Activated T-cell treated with anti-CD3 and anti-CD28 coated beads for 48 hours (primary cell): ENCODE data around the gene GABPB1.

ENCODE experiments used
- DNase-seq: peaks from one replicate; pipeline ENCODE4 v3.0.0-alpha.2; 2020; ENCODE audit warnings: low read depth

The GABPB1 gene

DNA sequence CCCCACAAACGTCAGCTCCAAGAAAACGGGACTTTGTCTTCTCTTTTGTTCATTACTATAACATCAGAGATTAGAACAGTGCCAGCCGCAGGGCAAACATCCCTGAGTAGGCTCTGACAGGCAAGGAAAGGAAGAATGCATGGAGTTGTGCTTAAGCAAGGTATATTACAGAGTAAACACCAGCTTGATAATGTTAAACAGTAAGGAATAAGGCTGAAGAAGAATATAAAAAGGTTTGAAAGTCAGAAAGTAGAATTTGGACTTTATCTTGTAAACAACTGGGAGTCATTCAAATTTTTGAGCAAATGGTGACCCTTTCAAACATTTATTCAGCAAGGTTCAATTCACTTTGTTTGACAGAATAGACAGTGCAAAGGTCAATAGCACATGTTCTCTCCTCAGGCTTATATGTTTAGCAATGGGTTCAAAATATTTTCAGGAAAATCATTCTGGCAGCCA lies 11.0 kb downstream of the GABPB1 start:
- DNase-seq: no peak

DNA sequence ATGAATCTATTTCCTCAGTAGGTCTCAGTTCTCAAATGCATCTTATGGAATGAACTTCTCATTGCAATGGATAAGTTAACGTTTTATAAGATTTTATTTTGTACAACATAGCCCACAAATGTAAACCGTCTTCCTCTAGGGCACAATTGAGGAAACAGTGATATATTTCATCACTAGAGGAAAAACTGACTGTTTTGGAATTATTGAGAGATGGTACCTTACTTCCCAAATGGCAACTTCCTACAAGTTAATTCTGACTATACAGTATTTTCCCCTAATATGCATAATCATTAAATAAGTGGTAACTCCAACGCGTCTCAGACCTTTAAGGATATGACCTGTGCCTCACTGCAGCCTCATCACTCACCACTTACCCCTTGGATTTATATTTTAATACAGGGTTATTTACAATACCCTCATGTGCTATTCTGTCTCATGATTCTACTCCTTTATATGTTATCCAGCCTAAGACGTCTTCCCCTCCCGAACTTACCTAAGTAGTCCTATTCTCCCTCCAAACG lies 13.3 kb downstream of the GABPB1 start:
- no peak for DNase-seq

DNA sequence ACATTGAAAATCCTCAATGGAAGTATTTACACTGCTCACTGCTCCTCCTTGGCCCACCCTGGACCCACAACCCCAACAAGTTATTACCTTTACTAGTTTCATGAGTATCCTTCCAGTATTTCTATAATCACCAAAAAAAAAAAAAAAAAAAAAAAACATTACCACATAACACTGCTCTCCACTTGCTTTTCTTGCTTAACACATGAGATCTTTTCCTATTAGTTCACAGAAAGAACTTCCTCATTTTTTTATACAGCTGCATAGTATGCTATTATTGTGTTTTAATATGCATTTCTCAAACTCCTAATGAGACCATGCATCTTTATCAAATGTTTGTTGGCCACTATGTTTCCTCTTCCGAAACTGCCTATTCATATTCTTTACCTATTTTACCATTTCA lies 14.6 kb downstream of the GABPB1 start:
- DNase-seq: no peak

DNA sequence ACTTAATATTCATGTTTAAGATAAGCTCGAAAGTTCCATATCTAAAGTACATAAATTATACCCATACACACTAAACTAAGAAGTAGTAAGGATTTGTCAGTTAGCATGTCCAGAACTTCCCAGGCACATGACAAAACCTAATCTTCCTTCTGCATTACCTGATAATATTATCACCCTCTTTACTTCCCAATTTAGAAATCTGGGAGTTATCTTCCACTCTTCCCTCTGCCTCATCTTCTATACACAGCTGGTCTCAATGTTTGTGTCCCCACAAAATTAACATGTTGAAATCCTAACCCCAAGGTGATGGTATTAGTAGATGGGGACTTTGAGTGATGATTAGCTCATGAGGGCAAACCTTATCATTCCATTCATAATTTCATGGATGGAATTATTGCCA lies 15.3 kb downstream of the GABPB1 start:
- DNase-seq: no peak

DNA sequence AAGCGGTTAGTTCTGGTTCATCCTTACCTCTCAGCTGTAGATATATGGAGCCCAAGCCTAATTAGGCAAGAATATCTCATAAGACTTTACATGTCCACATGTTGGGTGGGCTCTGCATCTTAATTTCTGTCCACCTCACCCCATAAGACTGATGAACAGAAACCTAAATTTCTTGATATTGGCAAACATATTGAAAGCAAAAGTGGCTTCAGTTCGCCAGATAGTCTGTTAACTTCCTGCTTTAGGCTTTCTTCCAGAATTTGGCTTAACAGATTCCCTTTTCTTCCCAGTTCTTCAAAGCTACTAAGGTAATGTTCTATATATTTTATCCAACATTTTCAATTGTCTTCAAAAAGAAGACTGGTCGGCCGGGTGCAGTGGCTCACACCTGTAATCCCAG lies 19.7 kb downstream of the GABPB1 start:
- no peak for DNase-seq

DNA sequence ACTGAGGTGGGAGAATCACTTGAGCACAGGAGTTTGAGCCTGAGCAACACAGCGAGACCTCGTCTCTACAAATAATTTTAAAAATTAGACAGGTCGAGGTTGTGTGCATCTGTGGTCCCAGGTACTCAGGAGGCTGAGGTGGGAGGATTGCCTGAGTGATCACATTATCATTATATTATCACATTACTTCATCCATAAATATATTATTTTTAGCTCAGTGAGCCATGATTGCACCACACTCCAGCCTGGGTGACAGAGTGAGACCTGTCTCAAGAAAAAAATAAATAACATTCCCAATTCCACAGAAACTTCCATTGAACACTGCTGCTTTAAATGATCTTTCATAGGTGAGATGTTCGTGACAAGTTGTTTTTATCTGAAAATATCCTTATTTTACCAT lies 21.8 kb downstream of the GABPB1 start:
- no peak for DNase-seq

DNA sequence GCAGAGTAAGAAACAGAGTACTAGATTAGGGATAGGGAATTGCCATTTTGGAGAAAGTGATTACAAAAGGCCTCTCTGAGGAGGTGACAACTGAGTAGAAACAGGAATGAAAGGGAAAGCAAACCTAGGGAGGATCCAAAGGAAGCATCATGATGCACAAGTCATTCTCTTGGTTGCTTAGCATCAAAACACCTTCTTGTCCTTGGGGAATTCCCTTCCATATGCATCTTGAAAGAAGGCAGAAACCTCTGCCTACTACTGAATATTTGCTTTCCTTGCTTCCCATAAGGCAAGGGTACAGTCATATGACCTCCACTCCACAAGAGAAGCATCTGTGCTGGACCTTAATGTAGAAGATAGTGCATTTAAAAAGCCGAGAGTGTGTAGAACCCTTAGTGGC lies 24.1 kb downstream of the GABPB1 start:
- DNase-seq: no peak

DNA sequence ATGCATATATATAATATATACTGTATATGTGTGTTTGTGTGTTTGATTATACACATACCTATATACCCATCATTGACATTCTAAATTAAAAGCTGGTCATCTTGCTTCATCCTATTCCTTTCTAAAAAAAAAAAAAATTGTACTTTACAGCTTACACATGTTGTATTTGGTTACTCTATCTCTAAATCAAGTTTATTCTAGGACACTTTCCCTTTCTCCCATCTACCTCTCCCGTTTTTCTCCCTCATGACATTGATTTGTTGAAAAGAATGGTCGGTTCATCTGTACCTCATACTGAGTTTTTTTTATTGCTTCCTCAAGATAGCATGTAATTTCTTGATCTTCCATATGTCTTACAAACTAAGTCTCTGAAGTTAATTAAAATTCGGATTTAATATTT lies 26.9 kb downstream of the GABPB1 start:
- no peak for DNase-seq

DNA sequence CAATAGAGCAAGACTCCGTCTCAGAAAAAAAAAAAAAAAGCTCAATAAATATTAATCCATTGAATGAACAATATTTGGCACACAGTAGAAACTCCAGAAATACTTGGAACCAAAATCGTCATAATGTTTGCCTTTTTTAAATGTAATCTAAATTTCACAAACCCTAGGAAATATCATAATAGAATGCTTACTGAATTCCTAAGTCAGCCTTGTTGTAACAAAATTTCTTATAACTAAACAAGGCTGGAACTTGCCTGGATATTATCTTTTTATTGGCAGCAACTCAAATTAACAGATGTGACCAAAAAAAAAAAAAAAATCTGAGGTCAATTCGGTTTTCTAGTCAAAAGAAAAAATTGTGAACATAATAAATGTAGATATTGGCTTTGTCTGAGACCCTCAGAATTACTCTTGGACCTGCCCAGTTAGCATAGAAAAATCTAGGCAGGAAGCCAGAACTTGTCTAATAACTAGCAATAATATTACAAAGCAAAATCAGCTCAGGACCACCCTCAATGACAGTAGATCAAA lies 33.3 kb downstream of the GABPB1 start:
- no peak for DNase-seq

DNA sequence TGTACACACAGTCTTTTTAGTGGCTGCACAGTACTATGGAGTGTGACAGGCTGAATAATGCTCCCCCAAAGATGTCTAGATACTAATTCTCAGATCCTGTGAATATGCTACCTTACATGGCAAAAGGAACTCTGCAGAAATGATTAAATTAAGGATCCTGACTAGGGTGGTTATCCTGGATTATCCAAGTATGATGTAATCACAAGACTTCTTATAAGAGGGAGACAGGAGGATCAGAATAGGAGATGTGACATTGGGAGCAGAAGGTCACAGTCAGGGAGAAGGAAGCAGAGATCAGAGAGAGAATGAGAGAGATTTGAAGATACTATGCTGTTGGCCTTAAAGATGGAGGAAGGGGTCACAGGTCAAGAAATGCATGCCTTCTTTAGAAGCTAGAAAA lies 34.5 kb downstream of the GABPB1 start:
- no peak for DNase-seq

DNA sequence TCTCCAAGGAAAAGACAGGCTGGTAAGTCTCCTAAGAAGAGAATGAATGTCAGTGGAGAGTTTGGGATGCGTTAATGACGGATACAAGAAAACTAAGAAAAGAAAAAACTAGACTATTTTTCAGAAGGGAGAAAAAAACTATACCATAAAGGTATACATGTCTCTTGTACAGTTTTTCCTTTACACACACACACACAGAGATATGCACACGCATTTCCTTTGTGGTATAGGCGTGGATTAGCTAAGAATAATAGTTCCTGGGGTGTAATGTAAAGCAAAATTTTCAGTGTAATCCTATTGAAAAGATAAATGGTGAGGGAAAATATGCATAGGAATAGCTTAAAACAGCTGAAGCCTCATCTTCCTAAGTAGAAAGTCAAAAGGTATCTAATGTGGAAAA lies 36.3 kb downstream of the GABPB1 start:
- no peak for DNase-seq

DNA sequence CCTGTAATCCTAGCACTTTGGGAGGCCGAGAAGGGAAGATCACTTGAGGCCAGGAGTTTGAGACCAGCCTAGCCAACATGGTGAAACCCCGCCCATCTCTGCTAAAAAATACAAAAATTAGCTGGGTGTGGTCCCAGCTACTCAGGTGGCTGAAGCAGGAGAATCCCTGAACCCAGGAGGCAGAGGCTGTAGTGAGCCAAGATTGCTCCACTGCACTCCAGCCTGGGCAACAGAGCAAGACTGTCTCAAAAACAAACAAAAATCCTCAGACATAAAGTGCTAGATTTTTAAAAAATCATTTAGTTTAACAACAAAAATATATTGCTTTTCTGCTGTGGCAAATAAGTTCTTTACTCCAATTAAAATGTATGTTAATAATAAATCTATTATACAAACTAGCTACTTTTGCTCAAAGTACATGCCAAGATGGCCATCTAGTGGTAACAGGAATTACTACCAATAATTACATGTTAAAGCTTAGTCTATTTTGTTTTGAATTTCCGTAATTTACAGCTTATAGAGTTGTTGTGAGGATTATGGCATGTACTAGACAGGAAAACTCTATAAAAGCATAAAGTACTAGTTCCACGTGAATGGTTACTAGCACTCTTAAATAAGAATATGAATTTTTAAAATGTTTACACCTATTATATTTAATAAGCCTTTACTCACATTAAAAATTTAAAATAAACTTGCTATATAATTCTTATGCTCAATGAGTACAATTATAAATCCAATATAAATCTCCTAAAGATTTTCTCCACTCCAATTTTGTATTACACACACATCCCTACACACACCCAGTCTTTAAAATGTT lies 39.0 kb downstream of the GABPB1 start:
- DNase-seq: no peak

DNA sequence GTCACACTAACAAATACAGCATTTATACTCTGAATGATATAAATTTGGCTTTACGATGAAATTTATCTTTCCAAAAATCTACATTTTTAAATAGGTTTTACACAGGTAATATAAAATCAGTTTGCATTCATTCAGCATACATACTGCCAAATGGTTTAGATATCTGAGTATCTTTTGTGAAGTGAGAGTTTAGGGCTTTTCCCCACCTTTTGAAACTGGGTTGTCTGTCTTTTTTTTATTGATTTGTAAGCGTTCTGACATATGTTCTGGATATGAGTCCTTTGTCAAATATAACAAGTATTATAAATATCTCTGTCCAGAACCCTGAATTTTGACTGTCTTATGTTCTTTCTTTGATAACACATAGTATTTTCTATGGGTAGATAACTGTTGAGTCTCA lies 42.4 kb downstream of the GABPB1 start:
- no peak for DNase-seq

DNA sequence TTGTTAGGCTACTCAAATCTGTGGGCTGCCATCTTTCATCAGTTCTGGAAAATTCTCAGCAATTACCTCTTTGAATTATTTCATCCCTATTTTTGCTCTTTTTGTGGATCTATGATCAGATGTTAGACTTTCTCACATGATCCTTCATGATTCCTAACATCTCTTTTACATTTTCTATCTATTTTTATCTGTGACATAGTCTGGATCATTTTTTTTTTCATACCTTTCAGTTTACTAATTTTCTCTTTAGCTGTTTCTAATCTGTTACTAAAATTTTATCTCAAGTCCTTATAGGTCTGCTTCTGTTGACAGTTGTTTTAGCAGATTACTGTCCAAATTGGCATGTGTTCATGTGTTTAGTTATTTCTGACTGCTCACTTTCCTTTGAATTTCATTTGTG lies 47.2 kb downstream of the GABPB1 start:
- DNase-seq: no peak

DNA sequence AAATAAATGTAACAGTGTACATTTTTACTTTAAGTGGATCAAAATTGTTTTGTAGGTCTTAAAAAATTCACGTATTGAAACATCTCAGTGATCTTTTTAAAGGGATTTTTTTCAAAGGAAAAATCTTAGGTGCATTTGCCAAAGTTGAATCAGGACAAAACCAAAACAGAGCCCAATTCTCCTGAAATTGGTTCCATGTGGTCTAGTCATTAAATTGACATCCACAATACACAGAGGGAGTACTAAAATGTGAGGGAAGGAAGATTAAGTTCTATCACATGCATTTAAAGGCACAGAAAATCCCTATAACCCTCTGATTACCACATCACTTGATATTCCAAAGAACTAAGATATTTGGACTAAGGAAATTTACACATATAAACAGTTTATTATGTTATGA lies 50.2 kb downstream of the GABPB1 start:
- DNase-seq: no peak

DNA sequence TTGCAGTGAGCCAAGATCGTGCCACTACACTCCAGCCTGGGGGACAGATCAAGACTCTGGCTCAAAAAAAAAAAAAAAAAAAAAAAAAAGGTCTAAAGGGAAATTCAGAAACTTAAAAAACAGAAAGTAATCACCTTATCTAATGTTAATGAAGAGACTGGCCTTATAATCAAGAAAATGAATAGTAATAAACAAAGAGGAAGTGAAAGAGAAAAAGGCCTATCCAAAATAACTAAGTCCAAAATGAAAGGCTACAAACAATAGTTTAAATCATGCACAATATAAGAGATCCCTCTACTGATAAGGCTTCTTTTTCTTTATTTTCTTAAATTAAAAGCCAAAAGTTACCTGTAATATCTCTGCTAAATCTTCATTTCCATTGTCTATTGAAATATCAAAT lies 52.4 kb downstream of the GABPB1 start:
- no peak for DNase-seq

DNA sequence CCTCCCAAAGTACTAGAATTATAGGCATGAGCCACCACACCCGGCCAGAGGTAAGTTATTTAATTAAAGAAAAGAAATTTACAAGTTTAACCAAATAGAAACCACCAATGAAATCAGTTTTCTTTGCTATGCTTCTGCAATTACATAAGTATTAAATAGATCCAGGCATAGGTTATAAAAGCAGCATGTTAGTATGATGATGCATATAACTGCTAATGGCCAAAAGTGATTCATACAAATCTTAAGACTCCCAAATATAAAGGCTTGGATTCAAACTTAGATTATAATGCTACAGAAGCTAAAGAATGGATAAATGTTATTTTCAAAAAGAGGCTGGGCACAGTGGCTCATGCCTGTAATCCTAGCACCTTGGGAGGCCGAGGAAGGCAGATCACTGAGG lies 56.7 kb downstream of the GABPB1 start:
- no peak for DNase-seq

DNA sequence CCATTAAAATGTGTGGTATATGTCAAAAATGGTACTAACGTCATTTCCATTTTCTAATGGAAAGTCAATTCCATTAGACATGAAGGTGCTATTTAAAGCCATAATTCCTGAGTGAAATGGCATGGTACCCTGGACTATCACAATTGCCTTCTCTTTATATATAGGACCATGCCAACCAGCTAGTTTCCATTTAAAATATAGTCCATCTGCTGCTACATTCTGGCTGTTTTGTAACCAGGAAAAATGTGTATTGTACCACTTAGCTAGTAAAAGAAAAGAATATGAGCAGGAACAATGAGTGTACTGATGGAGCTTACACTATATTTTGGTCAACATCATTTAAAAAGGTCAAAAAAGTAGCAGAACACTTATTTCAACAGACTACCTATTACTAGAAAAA lies 59.0 kb downstream of the GABPB1 start:
- no peak for DNase-seq

DNA sequence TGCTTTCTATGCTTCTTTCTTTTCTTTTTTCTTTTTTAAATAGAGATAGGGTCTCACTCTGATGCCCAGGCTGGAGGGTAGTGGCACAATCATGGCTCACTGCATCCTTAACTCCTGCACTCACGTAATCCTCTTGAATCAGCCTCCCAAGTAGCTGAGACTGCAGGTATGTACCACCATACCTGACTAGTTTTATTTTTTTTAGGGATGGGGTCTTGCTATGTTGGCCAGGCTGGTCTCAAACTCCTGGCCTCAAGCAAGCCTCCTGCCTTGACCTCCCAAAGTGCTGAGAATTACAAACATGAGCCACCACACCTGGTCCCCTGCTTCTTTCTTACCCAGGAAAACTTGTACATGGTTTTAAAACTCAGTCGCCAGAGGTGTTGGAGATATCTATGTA lies 65.2 kb downstream of the GABPB1 start:
- no peak for DNase-seq

DNA sequence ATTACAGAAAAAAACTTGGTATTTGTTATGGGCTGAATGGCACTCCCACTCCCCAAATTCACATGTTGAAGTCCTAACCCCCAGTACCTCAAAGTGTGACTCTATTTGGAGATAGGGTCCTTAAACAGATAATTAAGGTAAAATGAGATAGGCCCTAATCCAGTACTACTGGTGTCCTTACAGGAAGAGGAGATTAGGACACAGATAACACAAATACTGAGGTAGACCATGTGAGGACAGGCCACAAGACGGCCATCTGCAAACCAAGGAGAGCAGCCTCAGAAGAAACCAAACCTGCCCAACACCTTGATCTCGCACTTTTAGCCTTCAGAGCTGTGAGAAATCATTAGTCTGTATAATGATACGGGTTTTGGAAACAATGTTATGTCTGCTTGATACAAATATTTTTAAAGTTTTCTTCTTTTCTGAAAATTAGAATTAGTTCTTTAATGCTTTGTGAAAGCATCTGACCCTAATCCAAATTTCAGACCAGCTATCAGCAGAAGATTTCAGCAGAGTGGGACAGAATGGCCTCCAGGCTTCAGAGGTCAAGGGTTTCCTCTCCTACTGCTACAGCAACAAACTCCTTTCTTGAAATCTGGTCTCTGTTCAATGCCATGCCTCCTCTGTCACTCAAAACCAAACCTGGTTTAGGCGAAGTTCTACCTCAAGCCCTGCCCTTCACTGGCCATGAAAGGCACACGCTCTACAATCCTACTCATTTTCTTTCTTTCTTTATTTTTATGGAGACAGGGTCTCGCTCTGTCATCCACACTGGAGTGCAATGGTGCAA lies 67.5 kb downstream of the GABPB1 start:
- DNase-seq: no peak

DNA sequence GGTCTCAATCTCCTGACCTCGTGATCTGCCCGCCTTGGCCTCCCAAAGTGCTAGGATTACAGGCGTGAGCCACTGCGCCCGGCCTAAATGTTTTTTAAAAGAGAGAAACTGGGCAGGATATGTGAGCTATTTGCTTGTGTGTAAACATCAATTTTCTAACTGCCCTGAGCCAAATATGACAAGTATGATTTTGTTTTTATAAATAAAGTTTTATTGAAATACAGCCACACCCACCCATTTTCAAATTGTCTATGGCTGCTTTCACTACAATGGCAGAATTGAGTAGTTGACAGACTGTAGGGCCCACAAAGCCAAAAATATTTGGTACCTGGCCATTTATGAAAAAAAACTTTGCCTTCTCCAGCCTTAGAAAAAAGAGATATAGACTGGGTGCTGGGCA lies 73.6 kb downstream of the GABPB1 start:
- DNase-seq: no peak

DNA sequence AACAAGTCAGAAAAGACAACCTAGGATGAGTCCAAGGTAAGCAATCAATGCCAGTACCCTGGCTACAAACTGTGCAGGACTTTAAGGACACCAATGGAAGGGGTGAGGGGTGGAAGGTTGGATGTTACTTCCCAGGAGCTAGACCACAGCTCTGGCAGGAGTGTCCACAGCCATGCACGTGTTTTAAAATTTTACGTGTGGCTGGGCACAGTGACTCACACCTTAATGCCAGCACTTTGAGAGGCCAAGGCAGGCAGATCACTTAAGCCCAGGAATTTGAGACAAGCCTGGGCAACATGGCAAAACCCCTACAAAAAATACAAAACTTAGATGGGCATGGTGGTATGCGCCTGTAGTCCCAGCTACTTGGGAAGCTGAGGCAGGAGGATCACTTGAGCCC lies 74.7 kb downstream of the GABPB1 start:
- no peak for DNase-seq

DNA sequence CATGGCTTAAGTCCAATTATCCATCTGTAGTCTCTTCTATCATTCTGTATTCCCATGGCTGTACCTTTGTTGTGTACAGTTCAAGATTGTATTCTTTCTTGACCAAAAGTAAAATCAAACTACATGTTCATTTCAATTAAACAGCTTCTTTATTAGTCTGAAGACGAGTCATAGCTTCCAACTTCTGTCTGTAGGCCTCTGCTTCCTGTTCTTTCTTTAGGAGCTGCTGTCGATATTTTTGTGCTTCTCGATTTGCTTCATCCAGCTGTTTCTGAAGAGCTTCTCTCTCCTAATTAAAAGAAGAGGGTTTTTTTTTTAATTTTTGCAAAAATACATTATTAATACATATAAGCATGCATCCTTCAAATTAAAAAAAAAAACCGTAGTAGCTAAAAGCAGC lies 76.5 kb downstream of the GABPB1 start:
- DNase-seq: no peak
